ENCODE data around the gene HOXC5.

Gene HOXC5

DNA sequence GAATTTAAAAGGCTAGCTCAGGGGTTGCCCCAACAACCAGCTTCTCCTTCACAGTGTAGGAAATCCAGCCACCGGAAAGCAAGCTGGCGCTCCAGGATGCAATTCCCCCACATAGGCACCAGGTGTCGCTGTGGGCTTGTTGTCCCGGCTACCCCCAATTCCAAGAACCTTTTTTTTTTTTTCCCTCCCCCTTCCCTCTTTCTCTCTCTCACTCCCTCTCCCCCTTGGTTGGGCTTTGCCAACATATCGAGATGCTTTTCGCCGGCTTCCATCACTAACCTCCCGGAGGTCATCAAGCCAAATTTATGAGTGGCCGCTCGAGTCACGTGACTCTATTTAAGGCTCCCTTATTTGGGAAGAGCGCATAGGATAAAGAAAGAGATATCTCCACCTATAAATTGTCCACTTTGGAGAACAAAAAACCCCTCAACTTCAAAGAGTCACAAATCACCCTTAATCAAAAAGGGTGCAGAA is at the start of gene HOXC5:
Gene HOXC5, plus strand, starts transcription at position 424 of the 474 bp plus-strand sequence. CDS start 73 bp downstream, outside the sequence.
- peak; percentile 56 to 70 for DNase-seq

- no peak for DNase-seq
Observed at GRCh38 chr12:53983568-53983949, 49.3 kb upstream of the HOXC5 start.

DNA sequence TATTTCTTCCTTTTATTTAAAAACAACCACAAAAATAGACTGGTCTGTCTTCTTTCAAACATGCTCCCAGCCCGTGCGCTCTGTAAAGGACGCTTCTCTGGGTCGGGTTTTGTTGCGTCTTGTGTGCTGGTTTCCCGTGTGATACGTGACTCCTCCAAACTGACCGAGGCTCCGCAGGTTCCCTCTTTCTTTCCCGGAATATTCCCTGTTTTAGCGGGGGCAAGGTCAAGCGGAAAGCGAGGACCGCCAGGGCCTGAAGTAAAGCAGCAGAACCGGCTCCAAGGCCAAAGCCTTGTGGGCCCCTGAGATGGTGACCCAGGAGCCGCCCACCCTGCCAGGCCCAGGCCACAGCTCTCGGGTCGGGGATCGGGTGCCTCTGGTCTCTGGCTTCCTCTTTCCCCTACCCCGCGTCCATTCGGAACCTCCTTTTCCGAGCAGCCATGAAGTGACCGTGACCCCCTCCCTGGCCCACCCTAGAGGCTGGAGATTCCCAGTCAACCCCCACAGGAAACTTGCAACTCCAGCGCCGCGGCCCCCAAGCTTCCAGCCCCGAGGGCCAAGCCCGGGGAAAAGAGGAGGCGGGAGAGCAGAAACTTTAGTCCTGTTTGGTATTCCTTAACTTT is 48.8 kb upstream of the HOXC5 start:
- DNase-seq: no peak

DNA sequence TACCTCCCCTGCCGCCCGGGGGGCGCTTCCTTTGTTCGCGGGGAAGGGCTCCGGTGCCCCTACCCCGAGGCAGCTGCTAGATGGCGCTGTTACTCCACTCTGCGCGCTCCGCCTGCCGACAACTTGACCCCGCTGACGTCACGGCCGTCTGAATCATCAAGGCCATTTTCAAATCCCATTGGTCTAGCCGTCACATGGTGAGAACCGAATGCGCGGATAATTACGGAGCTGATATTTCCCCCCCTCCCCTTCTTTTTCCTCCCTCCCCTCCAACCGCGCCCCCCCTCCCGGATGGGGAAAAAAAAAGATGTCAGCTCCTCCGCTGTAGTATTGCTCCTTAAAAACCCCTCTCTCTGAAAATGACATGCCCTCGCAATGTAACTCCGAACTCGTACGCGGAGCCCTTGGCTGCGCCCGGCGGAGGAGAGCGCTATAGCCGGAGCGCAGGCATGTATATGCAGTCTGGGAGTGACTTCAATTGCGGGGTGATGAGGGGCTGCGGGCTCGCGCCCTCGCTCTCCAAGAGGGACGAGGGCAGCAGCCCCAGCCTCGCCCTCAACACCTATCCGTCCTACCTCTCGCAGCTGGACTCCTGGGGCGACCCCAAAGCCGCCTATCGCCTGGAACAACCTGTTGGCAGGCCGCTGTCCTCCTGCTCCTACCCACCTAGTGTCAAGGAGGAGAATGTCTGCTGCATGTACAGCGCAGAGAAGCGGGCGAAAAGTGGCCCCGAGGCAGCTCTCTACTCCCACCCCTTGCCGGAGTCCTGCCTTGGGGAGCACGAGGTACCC is 47.8 kb upstream of the HOXC5 start, which contains the start of gene HOXC10:
Gene HOXC10, plus strand, starts transcription at position 246 of the 791 bp plus-strand sequence. Its CDS starts 114 bp downstream, at position 360.
- DNase-seq: peak; percentile 91 to 93

- DNase-seq: no peak
Observed at GRCh38 chr12:53985692-53985993, 47.2 kb upstream of the HOXC5 start.

- DNase-seq: no peak
Observed at GRCh38 chr12:53985994-53986685, 46.7 kb upstream of the HOXC5 start.

GRCh38 chr12:53986686-53987483 is 46.0 kb upstream of the HOXC5 start:
- DNase-seq: no peak

- no peak for DNase-seq
Observed at GRCh38 chr12:53987787-53988230, 45.0 kb upstream of the HOXC5 start.

DNA sequence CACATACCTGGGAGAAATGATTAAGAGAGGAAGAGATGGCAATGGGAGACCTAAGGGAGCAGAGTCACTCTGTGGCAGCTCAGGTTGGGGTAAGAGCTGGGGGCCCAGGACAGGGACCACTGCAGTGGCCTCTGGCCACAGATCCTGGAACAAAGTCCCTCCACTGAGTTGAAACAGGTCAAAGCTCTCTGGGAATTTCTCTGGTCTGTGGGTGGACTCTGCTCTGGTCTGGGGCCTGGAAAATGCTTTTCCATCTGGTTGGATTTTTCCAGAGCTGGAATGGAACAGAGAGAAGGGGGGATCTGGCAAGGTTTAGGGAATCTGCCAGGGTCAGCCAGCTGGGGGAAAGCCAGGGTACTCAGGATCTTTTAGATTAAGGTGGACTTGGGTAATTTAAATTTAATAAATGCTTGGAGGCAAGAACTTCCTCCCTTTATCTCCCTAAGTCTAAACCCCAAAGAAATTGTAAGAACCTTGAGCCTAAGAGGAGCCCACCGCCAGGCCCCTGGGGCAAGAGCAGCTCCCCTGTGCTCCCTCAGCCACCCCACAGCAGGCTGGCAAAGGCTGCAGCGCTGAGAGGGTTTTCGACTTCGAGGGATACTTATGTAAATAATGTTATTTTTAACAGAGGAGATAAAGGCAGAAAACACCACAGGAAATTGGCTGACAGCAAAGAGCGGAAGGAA is 44.2 kb upstream of the HOXC5 start:
- DNase-seq: no peak

DNA sequence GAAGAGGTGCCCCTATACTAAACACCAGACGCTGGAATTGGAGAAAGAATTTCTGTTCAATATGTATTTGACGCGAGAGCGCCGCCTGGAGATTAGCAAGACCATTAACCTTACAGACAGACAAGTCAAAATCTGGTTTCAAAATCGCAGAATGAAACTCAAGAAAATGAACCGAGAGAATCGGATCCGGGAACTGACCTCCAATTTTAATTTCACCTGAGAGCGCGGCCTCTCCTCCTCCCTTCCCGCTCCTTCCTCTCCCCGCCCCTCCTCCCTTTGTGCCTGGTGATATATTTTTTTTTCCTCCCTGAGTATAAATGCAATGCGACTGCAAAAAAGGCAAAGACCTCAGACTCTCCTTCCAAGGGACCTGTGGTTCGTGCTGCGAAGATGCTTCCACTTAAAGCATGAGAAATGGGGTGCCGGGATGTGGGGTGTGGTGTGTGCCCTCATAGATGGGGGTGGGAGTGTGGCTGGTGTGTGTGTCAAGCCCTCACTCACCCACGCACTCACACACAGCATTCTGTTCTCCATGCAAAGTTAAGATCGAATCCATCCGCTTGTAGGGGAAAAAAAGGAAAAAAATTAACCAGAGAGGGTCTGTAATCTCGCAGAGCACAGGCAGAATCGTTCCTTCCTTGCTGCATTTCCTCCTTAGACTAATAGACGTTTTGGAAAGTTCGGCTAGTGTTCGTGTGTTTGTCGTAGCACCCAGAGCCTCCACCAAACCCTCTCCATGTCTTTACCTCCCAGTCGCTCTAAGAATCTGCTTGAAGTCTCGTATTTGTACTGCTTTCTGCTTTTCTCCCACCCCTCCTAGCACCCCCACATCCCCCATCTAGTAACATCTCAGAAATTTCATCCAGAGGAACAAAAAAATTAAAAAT is 43.4 kb upstream of the HOXC5 start:
- DNase-seq: peak in 1 of 2 experiments; percentile 48

DNA sequence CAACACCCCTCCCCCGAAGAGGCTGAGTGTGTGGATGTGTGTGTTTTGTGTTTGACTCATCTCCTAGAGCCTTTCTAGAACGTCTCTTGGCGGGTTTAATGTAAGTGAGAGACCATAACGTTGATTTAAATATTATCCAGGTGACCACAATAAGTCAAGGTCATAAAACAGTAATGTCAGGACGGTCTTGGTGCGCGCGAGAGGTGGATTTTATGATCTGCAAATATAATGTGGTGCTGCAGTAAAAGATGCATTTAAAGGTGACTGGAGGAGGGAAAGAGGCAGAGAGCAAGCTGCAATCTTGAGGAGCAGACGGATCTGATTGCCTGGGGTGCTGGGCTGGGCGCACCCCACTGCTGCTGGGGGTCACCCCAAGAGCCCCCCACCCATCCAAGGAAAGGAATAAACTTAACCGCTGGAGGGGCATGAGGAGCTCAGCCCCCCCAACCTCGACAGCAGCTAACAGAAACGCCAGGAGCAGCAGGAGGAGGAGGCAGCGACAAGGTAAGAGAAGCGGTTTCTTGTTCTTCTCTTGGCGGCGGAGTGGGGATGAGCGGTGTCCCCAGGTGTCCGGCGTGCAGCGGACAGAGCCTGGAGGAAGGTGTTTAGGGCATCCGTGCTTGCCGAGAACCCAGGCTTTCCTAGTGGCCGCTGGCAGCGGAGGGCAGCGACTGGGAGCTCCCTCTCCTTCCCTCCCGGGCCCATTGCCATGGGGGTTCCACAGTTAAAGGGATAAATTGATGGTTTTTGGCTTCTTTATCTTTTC is 42.4 kb upstream of the HOXC5 start:
- no peak for DNase-seq

GRCh38 chr12:53991077-53991460 is 41.8 kb upstream of the HOXC5 start:
- no peak for DNase-seq

DNA sequence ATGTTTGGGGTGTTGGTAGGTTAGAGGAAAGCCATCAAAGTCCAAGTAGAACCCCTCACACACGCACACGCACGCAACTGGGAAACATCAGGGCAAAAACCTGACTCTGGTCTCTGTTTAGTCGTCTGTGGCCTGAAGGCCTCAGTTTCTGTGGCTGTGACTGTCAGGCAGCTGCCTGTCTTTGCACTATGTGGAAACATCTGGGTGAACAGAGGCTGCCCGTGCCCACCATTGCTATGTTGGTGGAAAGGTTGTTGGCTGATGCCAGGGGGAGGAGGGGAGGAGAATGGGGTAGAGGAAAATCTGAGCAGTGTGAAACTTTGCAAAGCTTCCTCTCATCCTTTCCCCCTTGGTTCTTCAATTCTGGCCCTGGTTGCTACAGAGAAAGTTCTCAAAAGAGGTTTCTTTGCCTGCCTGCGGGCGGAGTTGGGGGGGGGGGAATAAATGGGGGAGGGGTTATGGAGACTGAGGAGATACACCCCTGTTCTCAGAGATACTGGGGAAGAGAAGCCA is 40.4 kb upstream of the HOXC5 start:
- no peak for DNase-seq

GRCh38 chr12:53993162-53994008 is 39.5 kb upstream of the HOXC5 start:
- no peak for DNase-seq

DNA sequence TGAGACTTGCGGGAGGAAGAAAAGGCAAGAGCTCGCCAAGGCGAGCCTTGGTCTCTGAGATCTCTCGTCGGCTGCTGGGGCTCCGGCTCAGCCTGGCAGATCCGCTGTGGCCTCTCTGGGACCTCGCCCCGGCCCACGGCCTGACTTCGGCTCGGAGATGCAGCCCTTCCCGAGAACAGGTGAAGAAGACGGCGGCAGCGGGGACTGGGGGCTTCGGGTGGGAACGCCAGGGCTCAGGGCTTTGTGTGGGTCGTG is 38.9 kb upstream of the HOXC5 start:
- no peak for DNase-seq

DNA sequence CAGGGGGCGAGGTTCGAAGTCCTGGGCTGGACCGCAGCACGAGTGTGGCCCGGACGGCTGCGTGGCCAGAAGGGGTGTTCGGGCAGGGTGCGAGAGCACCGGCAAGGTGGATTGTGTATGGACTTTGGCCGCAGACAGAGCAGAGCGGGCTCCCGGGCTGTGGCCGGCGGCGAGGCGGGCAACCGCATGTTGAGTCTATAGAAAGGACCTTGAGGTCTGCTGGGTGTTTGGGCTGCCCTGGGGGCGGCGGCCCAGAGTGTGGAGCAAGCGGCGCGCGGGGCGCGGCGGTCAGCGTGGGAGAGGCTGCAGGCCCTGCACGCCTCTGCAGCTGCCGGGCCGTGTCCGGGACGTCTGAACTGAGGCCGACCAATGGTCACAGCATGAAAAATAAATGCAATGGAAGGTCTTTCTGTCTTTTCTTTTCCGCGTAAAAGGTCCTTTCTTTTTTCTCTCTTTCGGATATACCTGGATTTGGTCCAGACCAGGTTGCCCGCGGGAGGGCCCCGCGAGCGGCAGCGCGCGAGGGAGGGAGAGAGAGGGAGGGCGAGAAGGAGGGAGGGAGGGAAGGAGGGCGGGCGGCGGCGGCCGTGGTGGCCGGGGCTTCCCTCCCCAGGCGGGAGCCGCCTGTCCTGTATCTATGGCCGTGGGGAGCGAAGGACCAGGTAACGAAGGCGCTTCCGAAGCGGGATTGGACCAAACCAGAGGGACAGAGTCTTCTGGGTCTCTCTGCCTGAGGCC is 38.4 kb upstream of the HOXC5 start:
- DNase-seq: no peak

DNA sequence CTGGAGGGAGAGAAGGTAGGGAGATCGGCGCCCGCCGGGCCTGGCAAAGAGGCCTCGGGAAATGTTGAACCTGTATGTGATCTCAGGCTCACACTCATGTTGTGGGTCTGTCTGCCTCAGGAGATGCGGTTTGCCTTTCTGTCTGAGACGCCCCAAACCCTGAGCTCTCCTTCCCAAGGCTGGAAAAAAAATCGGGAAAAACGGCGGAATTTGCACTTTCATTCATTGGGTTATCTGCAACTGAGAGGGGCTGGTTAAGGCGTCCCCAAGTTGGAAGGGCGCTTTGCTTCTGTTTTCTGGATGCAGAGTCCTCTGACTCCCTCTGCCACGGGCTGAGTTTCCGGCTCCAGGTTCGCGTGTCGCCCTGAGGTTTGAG is 37.9 kb upstream of the HOXC5 start:
- DNase-seq: no peak

DNA sequence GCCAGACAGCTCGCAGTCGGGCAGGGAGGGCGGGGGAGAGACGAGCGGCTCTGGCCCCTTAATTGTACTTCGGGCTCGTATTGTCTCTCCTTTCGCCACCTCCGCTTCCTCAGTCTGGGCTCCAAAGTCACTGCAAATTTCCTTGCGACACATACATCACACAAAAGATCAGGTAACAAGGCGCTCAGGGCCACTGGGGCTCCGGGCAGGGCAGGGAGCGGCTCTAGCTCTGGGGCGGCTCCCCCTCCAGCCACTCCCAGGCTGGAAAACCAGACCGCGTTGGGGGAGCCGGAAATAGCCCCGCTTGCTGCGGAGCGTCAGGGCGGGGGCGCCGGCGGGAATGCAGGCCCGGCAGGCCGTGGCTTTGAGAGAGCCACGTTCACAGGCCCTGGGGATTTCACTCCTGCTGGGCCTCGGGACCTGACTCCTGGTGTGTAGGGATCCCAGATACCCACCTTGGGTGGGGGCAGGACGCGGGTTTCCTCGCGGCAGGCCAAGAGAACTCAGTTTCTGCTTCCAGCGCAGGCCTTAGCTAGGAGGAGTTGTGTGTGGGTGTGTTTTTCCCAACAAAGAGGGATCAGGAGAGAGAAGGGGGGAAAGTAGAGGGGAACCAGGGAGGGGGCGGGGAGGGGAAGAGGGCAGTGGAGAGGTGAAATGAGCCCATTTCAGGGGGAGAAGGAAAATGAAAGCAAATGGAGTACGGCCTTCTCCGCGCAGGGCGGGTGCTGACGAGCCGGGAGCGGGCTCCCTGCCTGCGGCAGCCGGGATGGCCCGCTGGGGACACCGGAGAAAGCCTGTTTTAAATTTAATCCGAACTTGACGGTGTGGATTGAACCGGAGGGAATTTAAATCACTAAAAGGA is 37.2 kb upstream of the HOXC5 start:
- no peak for DNase-seq
